RWPE2 (cell line): ENCODE measurements around the gene TET2.
A peak's percentile ranks its signal among the peaks of the same experiment; 100 is the strongest.

Experiments used
- ATAC-seq: fragments of 200-7000 bp; cut with Tn5 transposase; 3 replicates; pipeline ENCODE4 v1.9.1; 2021; ENCODE audit warnings: low read depth
- DNase-seq: peaks from one replicate; pipeline ENCODE4 v3.0.0-alpha.2; 2020; ENCODE audit warnings: low spot score
- H3K27ac ChIP-seq: fragments of 450-650 bp; 2 replicates; pipeline ENCODE4 v1.5.1; 2017; ENCODE audit warnings: mild to moderate bottlenecking; ENCODE audit not compliant: poor library complexity, severe bottlenecking
- H3K27me3 ChIP-seq: fragments of 250-450 bp; sonication (Bioruptor Pico); 2 replicates; pipeline ENCODE4 v1.5.1; 2021; ENCODE audit warnings: mild to moderate bottlenecking, moderate library complexity; ENCODE audit not compliant: insufficient read depth, poor library complexity, severe bottlenecking
- H3K36me3 ChIP-seq: fragments of 250-450 bp; sonication (Bioruptor Pico); 2 replicates; pipeline ENCODE4 v1.5.1; 2020; ENCODE audit warnings: low read depth, mild to moderate bottlenecking, moderate library complexity
- H3K4me1 ChIP-seq: fragments of 250-450 bp; sonication (Bioruptor Pico); 2 replicates; pipeline ENCODE4 v1.5.1; 2021; ENCODE audit warnings: mild to moderate bottlenecking, moderate library complexity; ENCODE audit not compliant: insufficient read depth, poor library complexity, severe bottlenecking
- H3K4me3 ChIP-seq: fragments of 250-450 bp; sonication (Bioruptor Pico); 2 replicates; pipeline ENCODE4 v1.5.1; 2021; ENCODE audit warnings: mild to moderate bottlenecking, moderate library complexity; ENCODE audit not compliant: severe bottlenecking
- H3K9me3 ChIP-seq: fragments of 250-450 bp; sonication (Bioruptor Pico); 2 replicates; pipeline ENCODE4 v1.5.1; 2021; ENCODE audit warnings: mild to moderate bottlenecking, moderate library complexity; ENCODE audit not compliant: severe bottlenecking
- TF ChIP-seq, protein P1 (sequence below): fragments of 450-650 bp; IDR thresholded peaks from one replicate; pipeline ENCODE4 v1.5.1; 2017; ENCODE audit warnings: mild to moderate bottlenecking, moderate library complexity; ENCODE audit not compliant: poor library complexity, severe bottlenecking

TET2 gene

DNA sequence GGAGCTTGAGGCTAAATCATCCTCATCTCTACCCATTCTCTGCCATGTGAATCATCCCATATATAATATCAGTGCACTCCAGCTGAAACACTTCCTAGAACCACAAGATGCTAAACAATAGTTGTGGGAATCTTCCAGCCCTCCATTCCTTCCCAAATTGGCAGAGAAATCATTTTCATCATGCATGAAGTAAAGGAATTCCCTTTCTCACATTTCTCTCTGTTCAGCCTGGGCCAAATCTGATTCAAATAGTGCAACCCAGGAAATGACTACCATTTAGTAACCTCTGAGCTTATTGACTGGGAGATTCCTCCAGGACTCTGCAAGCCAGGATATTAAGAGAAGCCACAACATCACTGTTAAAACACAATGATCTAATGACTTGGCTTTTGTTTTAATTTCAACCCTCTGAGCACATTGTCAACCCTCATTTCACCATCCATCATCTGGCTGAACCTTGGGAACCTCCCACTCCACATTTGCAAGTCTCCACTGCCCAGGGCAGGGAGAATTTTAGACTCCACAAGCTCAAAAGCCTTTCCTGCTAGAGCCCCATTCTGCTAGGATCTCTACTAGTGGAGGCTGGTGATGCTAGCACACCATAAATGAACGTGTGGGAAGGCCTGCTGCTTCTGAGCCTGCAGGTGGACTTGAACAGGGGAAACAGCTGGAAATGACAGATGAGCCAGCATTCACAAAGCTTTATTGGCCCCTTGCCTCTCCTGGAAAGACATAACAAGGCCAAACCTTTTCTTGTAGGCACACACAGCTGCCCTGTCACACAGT is 133.9 kb downstream of the TET2 start:
- no peak overlapping the region for H3K4me3 ChIP-seq
- ATAC-seq (peak; percentile 73), DNase-seq (no peak)
- H3K27me3 ChIP-seq, result no peaks in the 10 kb centered on the region
- peaks cover 6% of the 10 kb centered on the region; the same call in 1 of the 2 replicates for H3K36me3 ChIP-seq
- no peaks in the 10 kb centered on the region for H3K4me1 ChIP-seq
- TF ChIP-seq, protein P1, sequence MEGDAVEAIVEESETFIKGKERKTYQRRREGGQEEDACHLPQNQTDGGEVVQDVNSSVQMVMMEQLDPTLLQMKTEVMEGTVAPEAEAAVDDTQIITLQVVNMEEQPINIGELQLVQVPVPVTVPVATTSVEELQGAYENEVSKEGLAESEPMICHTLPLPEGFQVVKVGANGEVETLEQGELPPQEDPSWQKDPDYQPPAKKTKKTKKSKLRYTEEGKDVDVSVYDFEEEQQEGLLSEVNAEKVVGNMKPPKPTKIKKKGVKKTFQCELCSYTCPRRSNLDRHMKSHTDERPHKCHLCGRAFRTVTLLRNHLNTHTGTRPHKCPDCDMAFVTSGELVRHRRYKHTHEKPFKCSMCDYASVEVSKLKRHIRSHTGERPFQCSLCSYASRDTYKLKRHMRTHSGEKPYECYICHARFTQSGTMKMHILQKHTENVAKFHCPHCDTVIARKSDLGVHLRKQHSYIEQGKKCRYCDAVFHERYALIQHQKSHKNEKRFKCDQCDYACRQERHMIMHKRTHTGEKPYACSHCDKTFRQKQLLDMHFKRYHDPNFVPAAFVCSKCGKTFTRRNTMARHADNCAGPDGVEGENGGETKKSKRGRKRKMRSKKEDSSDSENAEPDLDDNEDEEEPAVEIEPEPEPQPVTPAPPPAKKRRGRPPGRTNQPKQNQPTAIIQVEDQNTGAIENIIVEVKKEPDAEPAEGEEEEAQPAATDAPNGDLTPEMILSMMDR, result no peak
- no peak overlapping the region for H3K27ac ChIP-seq
- H3K9me3 ChIP-seq, result no peaks in the 10 kb centered on the region

DNA sequence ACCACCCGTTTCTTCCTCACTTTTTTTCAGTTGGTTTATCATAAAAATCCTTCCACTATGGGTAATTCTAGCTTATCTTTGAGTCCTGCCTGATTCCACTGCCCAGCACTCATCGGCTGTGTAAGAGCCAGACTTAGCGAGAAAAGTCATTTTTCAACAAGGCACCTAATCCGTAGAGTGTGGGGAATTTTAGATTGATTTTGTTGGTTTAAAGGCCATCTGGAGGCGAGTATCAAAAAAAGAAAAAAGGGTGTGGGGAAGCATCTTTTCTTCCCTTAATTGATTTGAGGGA is 134.4 kb downstream of the TET2 start:
- ATAC-seq, result no peak
- Histone ChIP-seq H3K27me3 (no peaks in the 10 kb centered on the region), H3K4me3 (no peak overlapping the region), H3K36me3 (peaks cover 3% of the 10 kb centered on the region; the same call in 1 of the 2 replicates), H3K27ac (no peak overlapping the region), H3K9me3 (no peaks in the 10 kb centered on the region), H3K4me1 (no peaks in the 10 kb centered on the region)
- DNase-seq, result no peak
- TF ChIP-seq, protein P1, result no peak

DNA sequence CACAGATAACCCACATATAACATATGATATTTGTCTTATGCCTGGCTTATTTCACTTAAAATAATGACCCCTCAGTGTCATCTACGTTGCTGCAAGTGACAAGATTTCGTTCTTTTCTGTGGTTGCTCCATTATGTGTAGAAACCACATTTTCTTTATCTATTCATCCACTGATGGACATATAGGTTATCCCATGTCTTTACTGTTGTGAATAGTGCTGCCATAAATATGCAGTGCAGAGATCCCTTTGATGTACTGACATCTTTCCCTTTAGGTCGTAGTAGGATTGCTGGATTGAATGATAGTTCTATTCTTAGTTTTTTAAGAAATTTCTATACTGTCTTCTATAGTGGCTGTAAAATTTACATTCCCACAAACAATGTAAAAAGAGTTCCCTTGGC is 135.8 kb downstream of the TET2 start:
- Histone ChIP-seq H3K9me3 (no peaks in the 10 kb centered on the region), H3K27ac (no peak overlapping the region), H3K4me1 (no peaks in the 10 kb centered on the region), H3K4me3 (no peak overlapping the region), H3K36me3 (no peaks in the 10 kb centered on the region), H3K27me3 (no peaks in the 10 kb centered on the region)
- ATAC-seq, result no peak
- TF ChIP-seq, protein P1, result no peak
- no peak for DNase-seq

DNA sequence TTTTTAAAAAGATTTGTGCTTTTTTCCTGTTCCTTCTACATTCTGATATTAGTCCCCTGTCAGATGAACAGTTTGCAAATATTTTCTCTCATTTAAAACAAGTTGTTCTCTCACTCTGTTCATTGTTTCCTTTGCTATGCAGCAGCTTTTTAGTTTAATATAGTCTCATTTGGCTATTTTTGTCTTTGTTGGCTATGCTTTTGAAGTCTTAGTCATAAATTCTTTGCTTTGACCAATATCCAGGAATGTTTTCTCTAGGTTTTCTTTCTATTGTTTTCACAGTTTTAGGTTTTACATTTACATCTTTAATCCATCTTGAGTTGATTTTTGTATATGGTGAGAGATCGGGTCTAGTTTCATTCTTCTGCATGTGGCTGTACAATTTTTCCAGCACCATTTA is 136.8 kb downstream of the TET2 start:
- no peak for DNase-seq
- Histone ChIP-seq H3K27ac (no peak overlapping the region), H3K27me3 (no peaks in the 10 kb centered on the region), H3K9me3 (no peaks in the 10 kb centered on the region), H3K36me3 (no peaks in the 10 kb centered on the region), H3K4me1 (no peaks in the 10 kb centered on the region), H3K4me3 (no peak overlapping the region)
- no peak for ATAC-seq
- TF ChIP-seq, protein P1, result no peak

DNA sequence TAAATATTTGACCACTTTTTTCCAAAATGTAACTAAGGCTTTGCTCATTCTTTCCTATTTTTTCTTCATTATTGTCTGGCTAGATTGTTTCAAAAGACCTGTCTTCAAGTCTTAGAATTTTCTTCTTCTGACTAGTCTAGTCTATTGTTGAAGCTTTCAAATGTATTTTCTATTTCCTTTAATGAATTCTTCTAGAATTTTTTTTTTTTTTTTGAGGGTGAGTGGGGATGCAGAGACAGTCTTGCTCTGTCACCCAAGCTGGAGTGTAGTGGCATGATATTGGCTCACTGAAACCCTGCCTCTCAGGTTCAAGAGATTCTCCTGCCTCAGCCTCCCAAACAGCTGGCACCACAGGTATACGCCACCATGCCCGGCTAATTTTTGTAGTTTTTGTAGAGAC is 141.4 kb downstream of the TET2 start:
- no peaks in the 10 kb centered on the region for H3K27me3 ChIP-seq
- H3K4me1 ChIP-seq, result no peaks in the 10 kb centered on the region
- H3K9me3 ChIP-seq, result no peaks in the 10 kb centered on the region
- DNase-seq (no peak), ATAC-seq (no peak)
- no peak overlapping the region for H3K4me3 ChIP-seq
- TF ChIP-seq, protein P1, result no peak
- no peaks in the 10 kb centered on the region for H3K36me3 ChIP-seq
- H3K27ac ChIP-seq, result no peak overlapping the region
